ENCODE data around the gene PXK.

DNA sequence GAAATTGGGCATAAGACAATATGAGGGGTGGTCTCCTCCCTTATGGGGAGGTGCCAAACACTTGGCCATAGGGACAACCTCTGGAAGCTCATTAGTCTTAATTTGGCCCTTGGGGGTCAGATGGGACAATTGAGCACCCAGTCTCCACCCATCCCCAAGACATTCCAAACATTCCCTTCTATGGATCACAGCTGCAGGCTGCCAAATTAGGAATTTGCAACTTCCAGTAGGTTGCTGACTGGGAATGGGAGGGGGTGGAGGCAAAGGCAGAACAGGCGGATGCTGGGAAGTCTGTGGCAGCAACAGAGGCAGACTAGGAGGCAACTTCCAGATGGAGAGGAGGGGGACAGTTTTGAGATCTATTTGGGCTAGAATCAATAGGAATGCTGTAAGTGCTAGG, 102.3 kb downstream of the PXK start:
- TF ChIP-seq, protein P1, sequence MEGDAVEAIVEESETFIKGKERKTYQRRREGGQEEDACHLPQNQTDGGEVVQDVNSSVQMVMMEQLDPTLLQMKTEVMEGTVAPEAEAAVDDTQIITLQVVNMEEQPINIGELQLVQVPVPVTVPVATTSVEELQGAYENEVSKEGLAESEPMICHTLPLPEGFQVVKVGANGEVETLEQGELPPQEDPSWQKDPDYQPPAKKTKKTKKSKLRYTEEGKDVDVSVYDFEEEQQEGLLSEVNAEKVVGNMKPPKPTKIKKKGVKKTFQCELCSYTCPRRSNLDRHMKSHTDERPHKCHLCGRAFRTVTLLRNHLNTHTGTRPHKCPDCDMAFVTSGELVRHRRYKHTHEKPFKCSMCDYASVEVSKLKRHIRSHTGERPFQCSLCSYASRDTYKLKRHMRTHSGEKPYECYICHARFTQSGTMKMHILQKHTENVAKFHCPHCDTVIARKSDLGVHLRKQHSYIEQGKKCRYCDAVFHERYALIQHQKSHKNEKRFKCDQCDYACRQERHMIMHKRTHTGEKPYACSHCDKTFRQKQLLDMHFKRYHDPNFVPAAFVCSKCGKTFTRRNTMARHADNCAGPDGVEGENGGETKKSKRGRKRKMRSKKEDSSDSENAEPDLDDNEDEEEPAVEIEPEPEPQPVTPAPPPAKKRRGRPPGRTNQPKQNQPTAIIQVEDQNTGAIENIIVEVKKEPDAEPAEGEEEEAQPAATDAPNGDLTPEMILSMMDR (IDR thresholded peaks at IDR 0.05; ENCODE audit: poor library complexity): no peak
- TF ChIP-seq EZH2phosphoT487 (IDR thresholded peaks at IDR 0.05; ENCODE audit: low read depth, severe bottlenecking, unreplicated experiment): no peak

Data from hepatocyte (in vitro differentiated cells).